Transverse colon (tissue), 4 donors: Measurements from ENCODE around the gene TMEM214. TPM values are rescaled to one million over a fixed set of nuclear protein-coding genes. Genes with fewer than 3 reads are reported as not detected.

ENCODE experiments used
- DNase-seq: peaks from one replicate; pipeline ENCODE4 v3.0.0-alpha.2; 2019
- H3K27ac ChIP-seq, 4 donors: fragments of 200-600 bp; sonication (generic); 2 replicates each; pipeline ENCODE4 v1.5.1; 2016 to 2018; ENCODE audit warnings: inconsistent platforms in 4 of 4
- H3K27me3 ChIP-seq: fragments of 200-600 bp; sonication (generic); 2 replicates; pipeline ENCODE4 v1.5.1; 2017; ENCODE audit warnings: inconsistent platforms
- H3K36me3 ChIP-seq, 4 donors: fragments of 200-600 bp; sonication (generic); 2 replicates each; pipeline ENCODE4 v1.5.1; 2017 to 2019; ENCODE audit warnings: inconsistent platforms in 4 of 4
- H3K4me1 ChIP-seq, 4 donors: fragments of 200-600 bp; sonication (generic); 2 replicates each; pipeline ENCODE4 v1.5.1; 2017 to 2020; ENCODE audit warnings: inconsistent platforms in 4 of 4
- H3K4me3 ChIP-seq, 4 donors: fragments of 200-600 bp; sonication (generic); 1 replicate in 1 of 4; 2 replicates in 3 of 4; pipeline versions ENCODE4 v1.5.1 to v1.6.1; 2017 to 2019; ENCODE audit warnings: inconsistent platforms in 4 of 4
- H3K9me3 ChIP-seq, 2 donors: fragments of 200-600 bp; sonication (generic); 2 replicates each; pipeline ENCODE4 v1.5.1; 2017 to 2019; ENCODE audit warnings: inconsistent platforms in 2 of 2
- CTCF ChIP-seq, 5 experiments: fragments of 200-600 bp in 3 of 5; fragments of 450-650 bp in 2 of 5; sonication (generic) in 3 of 5; IDR thresholded peaks; 1 replicate in 2 of 5; 2 replicates in 3 of 5; pipeline ENCODE4 v1.5.1; 2016 to 2017; ENCODE audit warnings: antibody characterized with exemption in 5 of 5, inconsistent platforms in 3 of 5, mild to moderate bottlenecking in 2 of 5, moderate library complexity in 1 of 5
- EP300 ChIP-seq: sonication (generic); formaldehyde crosslinking; IDR thresholded peaks from one replicate; pipeline ENCODE4 v1.6.1; 2017; ENCODE audit warnings: antibody characterized with exemption, low read depth
- POLR2A ChIP-seq: fragments of 450-650 bp; IDR thresholded peaks from one replicate; pipeline ENCODE4 v1.6.1; 2016; ENCODE audit warnings: antibody characterized with exemption, mild to moderate bottlenecking, moderate library complexity
- POLR2AphosphoS5 ChIP-seq, 3 donors: sonication (generic); formaldehyde crosslinking; IDR thresholded peaks; one replicate each; pipeline ENCODE4 v1.6.1; 2016; ENCODE audit warnings: antibody characterized with exemption in 3 of 3
- WGBS, 2 donors: methylation state at CpG; one replicate each; pipeline ENCODE4 v1.1.5; 2018; ENCODE audit warnings: low coverage in 1 of 2; 5-methylcytosine and 5-hydroxymethylcytosine counted together
- in situ Hi-C, 4 donors: fragments of 200-750 bp; cut with MboI; loops; one replicate each; pipeline versions ENCODE4 v1.15.0 to v1.15.1; 2017; ENCODE audit warnings: low sequenced_read_pairs in 3 of 4, low pct_ligation_motif_present in 1 of 4, low pct_unique_long_range_greater_than_20kb in 1 of 4
- intact Hi-C: fragments of 100-400 bp; cut with DNase I; formaldehyde crosslinking; loops from one replicate; pipeline ENCODE4 v1.15.1; 2023; ENCODE audit warnings: low total_unique reads
- total RNA-seq, 4 donors: library from RNA; depleted of rRNA; stranded (reverse); fragments of >200 nt; gene quantifications; one replicate each; pipeline ENCODE4 v1.1.0, GENCODE V29; 2016

The TMEM214 gene
- total RNA-seq = 100 to 1,000 TPM in 2 of 4 donors, 10 to 100 TPM in 2; 51.2 to 179 (median 127) TPM

- H3K27me3 ChIP-seq = no peaks in the 10 kb centered on the region
- H3K36me3 ChIP-seq = peaks cover 0 to 25% (median 7%) of the 10 kb centered on the region in 4 donors
- in situ Hi-C loops = no loop called here
- peak within 1 kb of the TSS; percentile 78 to 91 (median 81) for H3K4me3 ChIP-seq
- peak in 3 of 5 experiments; percentile 8 to 44 (median 41) for TF ChIP-seq CTCF (IDR thresholded peaks at IDR 0.05)
- TF ChIP-seq EP300 = no peak
- TF ChIP-seq POLR2AphosphoS5 (IDR thresholded peaks at IDR 0.05) = peak; percentile 53 to 90 (median 73)
- TF ChIP-seq POLR2A = peak; percentile 77
- no peaks in the 10 kb centered on the region for H3K9me3 ChIP-seq
- peaks cover 12 to 23% (median 20%) of the 10 kb centered on the region in 4 donors for H3K4me1 ChIP-seq
- H3K27ac ChIP-seq = peak within 1 kb of the TSS; percentile 85 to 91 (median 86)
- DNase-seq = peak; percentile 92
- intact Hi-C loops = loop anchor here (5.0 kb wide), 1 partner anchor 55 kb away; the partner anchor contains the start of gene KHK
- 0% methylated on average over 69 of the region's 76 CpGs; no CpG with 5 or more reads in 1 of the 2 donors for WGBS, 2 donors
Measured at GRCh38 chr2:27032495-27033252, at the start of gene TMEM214. Gene TMEM214 (plus strand): TSS chr2:27032965. CDS start chr2:27033016, 51 bp downstream.

GRCh38 chr2:26983746-26984145, 49.0 kb upstream of the TMEM214 start:
- intact Hi-C loops (no loop called here), in situ Hi-C loops (no loop called here)
- no peaks in the 10 kb centered on the region for H3K9me3 ChIP-seq
- TF ChIP-seq POLR2A (no peak), EP300 (no peak), CTCF (IDR thresholded peaks at IDR 0.05) (no peak), POLR2AphosphoS5 (IDR thresholded peaks at IDR 0.05) (no peak)
- WGBS, 2 donors = 69 to 86% methylated on average over 1 to 3 of the region's 3 CpGs
- no peak for DNase-seq
- no peak overlapping the region for H3K4me3 ChIP-seq
- no peaks in the 10 kb centered on the region for H3K36me3 ChIP-seq
- H3K27ac ChIP-seq = no peak overlapping the region
- peaks cover 7 to 25% (median 13%) of the 10 kb centered on the region in 4 donors for H3K4me1 ChIP-seq
- H3K27me3 ChIP-seq = no peaks in the 10 kb centered on the region

GRCh38 chr2:26985807-26986206, 47.0 kb upstream of the TMEM214 start:
- TF ChIP-seq CTCF (IDR thresholded peaks at IDR 0.05) = no peak
- TF ChIP-seq POLR2AphosphoS5 (IDR thresholded peaks at IDR 0.05) = no peak
- no peak for TF ChIP-seq EP300
- no peak for TF ChIP-seq POLR2A
- no peaks in the 10 kb centered on the region for H3K27me3 ChIP-seq
- intact Hi-C loops = no loop called here
- in situ Hi-C loops = no loop called here
- WGBS, 2 donors = 91 to 100% methylated on average over 2 to 4 of the region's 4 CpGs
- H3K4me3 ChIP-seq = no peak overlapping the region
- peaks cover 7 to 25% (median 13%) of the 10 kb centered on the region in 4 donors for H3K4me1 ChIP-seq
- no peak overlapping the region for H3K27ac ChIP-seq
- no peak for DNase-seq
- no peaks in the 10 kb centered on the region for H3K9me3 ChIP-seq
- no peaks in the 10 kb centered on the region for H3K36me3 ChIP-seq

- WGBS, 2 donors = 83% methylated on average over 1 to 5 of the region's 5 CpGs
- Histone ChIP-seq H3K27me3 (no peaks in the 10 kb centered on the region), H3K36me3 (no peaks in the 10 kb centered on the region), H3K4me3 (no peak overlapping the region), H3K4me1 (peaks cover 6 to 19% (median 11%) of the 10 kb centered on the region in 4 donors), H3K27ac (no peak overlapping the region), H3K9me3 (no peaks in the 10 kb centered on the region)
- no peak for TF ChIP-seq EP300
- no peak for TF ChIP-seq POLR2AphosphoS5 (IDR thresholded peaks at IDR 0.05)
- TF ChIP-seq CTCF (IDR thresholded peaks at IDR 0.05) = no peak
- TF ChIP-seq POLR2A = no peak
- no peak for DNase-seq
- in situ Hi-C loops (no loop called here), intact Hi-C loops (no loop called here)
Measured at GRCh38 chr2:26986576-26986975, 46.2 kb upstream of the TMEM214 start.
